Gastroesophageal sphincter (tissue), 2 donors: ENCODE results near the gene CHCHD6.

ENCODE experiments used
- POLR2A ChIP-seq, 2 donors: fragments of 450-650 bp; IDR thresholded peaks; one replicate each; pipeline ENCODE4 v1.6.1; 2017; ENCODE audit warnings: antibody characterized with exemption in 2 of 2, mild to moderate bottlenecking in 2 of 2, moderate library complexity in 1 of 2
- POLR2AphosphoS5 ChIP-seq: sonication (generic); formaldehyde crosslinking; IDR thresholded peaks from one replicate; pipeline ENCODE4 v1.6.1; 2017; ENCODE audit warnings: antibody characterized with exemption

DNA sequence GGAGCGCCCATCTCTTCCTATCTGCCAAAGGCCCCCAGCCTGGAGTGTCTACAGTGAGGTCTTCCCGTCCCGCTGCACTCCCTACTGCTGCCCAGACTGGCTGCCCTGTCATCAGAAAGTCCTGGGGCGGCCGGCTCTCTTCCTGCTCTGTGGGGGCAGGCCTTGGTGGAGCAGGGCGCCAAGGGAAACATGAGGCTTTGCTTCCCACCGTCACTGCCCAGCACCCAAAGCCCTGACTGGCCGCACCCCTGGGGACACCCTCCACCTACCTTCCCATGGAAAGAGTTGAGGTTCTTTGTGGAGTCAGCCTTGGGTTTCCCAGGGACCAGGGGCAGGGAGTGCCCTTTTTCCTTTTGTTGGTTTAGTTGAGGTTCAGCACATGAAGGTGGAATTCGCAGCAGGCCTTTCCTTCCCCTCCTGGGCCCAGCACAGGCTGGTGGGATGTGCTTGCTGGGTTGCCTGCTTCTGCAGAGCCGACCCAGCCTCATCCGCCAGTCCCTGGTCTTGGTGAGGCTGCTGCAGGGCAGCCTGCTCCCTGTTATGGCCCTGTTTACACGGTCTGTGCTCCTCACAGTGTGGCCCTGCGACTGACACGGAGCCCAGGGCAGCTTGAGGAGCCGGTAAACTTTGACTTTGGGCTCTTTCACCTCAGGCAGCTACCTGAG, 227.0 kb downstream of the CHCHD6 start:
- no peak for TF ChIP-seq POLR2A (IDR thresholded peaks at IDR 0.05)
- TF ChIP-seq POLR2AphosphoS5, result no peak
